ENCODE data around the gene FOXM1. TPM values are rescaled to one million over a fixed set of nuclear protein-coding genes. Genes with fewer than 3 reads are reported as not detected.

Gene FOXM1
- total and polyA plus RNA-seq, 7 experiments from 2014 or later, result 0.35 to 77.2 (median 0.82) TPM; not detected in 3

DNA sequence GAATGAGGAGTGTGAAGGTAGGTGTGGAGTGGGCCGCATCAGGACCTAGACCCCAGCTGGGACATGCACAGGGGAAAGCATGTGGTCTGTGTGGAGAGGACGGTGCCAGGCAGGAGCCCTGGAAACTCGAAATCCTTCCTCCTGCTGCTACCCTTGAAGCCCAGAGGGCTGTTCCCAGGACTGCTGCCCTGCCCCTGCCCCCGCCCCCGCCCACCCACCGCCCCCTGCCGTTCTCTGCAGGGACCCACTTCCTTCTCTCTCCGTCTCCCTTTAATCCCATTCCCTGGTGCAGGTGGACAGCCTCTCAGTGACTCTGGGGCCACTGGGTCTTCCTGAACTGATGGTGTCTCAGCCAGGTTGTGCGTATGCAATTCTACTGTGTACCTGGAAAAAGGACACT, 56.5 kb downstream of the FOXM1 start:
- no peak overlapping the region for H3K4me3 Mint-ChIP-seq
- intact Hi-C loops (cut with micrococcal nuclease), result no loop called here
- Histone ChIP-seq H3K4me3 (ENCODE audit: low read length) (no peak overlapping the region), H3K27me3 (ENCODE audit: control insufficient read depth in 2 of 2, insufficient read depth in 2 of 2, low read length in 2 of 2) (no peaks in the 10 kb centered on the region), H3K4me1 (ENCODE audit: control insufficient read depth in 2 of 2, insufficient read depth in 2 of 2, low read length in 2 of 2) (no peaks in the 10 kb centered on the region), H3K27ac (ENCODE audit: low read depth, low read length) (no peak overlapping the region), H3K9me3 (ENCODE audit: control insufficient read depth in 2 of 3, low read length in 3 of 3) (no peaks in the 10 kb centered on the region), H3K36me3 (ENCODE audit: control insufficient read depth in 2 of 3, insufficient read depth in 3 of 3, low read length in 3 of 3) (peaks cover 20 to 86% (median 61%) of the 10 kb centered on the region in 3 experiments)
- H3K9me3 Mint-ChIP-seq, result no peaks in the 10 kb centered on the region
- peaks cover 1 to 18% (median 11%) of the 10 kb centered on the region in 7 donors for H3K4me1 Mint-ChIP-seq
- H3K36me3 Mint-ChIP-seq, result peaks cover 10 to 71% (median 35%) of the 10 kb centered on the region in 5 donors
- H3K27me3 Mint-ChIP-seq, result no peaks in the 10 kb centered on the region
- no peak for DNase-seq
- ATAC-seq, result no peak
- POLR2A ChIA-PET, result interaction anchor here (0.6 kb wide), 1 partner anchor 60 kb away, joined by 4 read pairs; no protein-coding TSS in a partner anchor
- CTCF ChIA-PET, result interaction anchor here (0.6 kb wide), 1 partner anchor 108 kb away, joined by 5 read pairs; no protein-coding TSS in a partner anchor
- H3K27ac Mint-ChIP-seq, result no peak overlapping the region

DNA sequence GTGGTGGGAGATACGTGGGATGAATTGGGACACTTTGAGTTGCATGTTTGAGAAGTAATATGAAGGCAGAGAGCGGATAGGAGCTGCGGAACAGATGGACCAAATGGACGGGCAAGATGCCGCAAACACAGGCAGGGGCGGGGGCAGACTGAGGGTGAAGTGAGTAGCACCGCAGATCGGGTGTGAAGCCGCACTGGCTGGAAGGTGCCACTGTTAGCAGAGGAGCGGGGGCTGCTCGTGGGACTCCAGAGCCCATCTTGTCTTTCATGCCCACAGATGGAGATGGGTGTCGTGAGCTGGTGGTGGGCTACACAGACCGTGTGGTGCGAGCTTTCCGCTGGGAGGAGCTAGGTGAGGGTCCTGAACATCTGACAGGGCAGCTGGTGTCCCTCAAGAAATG, 57.2 kb downstream of the FOXM1 start:
- intact Hi-C loops (cut with micrococcal nuclease), result loop anchor here (10.0 kb wide), 3 partner anchors 815 to 1505 kb away; partner anchors contain the start of genes DCP1B (in 1 of the 2), FBXL14 (in 1 of the 2) and TIGAR (in 1 of the 2)
- Histone ChIP-seq H3K27me3 (ENCODE audit: control insufficient read depth in 2 of 2, insufficient read depth in 2 of 2, low read length in 2 of 2) (no peaks in the 10 kb centered on the region), H3K4me3 (ENCODE audit: low read length) (no peak overlapping the region), H3K4me1 (ENCODE audit: control insufficient read depth in 2 of 2, insufficient read depth in 2 of 2, low read length in 2 of 2) (no peaks in the 10 kb centered on the region), H3K27ac (ENCODE audit: low read depth, low read length) (no peak overlapping the region), H3K36me3 (ENCODE audit: control insufficient read depth in 2 of 3, insufficient read depth in 3 of 3, low read length in 3 of 3) (peaks cover 15 to 84% (median 54%) of the 10 kb centered on the region in 3 experiments), H3K9me3 (ENCODE audit: control insufficient read depth in 2 of 3, low read length in 3 of 3) (no peaks in the 10 kb centered on the region)
- Mint-ChIP-seq H3K27me3 (no peaks in the 10 kb centered on the region), H3K9me3 (no peaks in the 10 kb centered on the region), H3K27ac (peak overlapping the region in 2 of 9 donors; percentile 51 to 57), H3K4me1 (peaks cover 2 to 21% (median 17%) of the 10 kb centered on the region in 7 donors), H3K36me3 (peaks cover 10 to 66% (median 29%) of the 10 kb centered on the region in 5 donors), H3K4me3 (no peak overlapping the region)
- ChIA-PET POLR2A (interaction anchor here (0.6 to 0.7 kb wide), 3 partner anchors 9 to 60 kb away, joined by 3 to 4 read pairs (median 3); no protein-coding TSS in a partner anchor), CTCF (interaction anchor here (0.6 to 0.7 kb wide), 2 partner anchors 109 to 137 kb away, joined by 3 to 5 read pairs; no protein-coding TSS in a partner anchor)
- no peak for DNase-seq
- no peak for ATAC-seq

DNA sequence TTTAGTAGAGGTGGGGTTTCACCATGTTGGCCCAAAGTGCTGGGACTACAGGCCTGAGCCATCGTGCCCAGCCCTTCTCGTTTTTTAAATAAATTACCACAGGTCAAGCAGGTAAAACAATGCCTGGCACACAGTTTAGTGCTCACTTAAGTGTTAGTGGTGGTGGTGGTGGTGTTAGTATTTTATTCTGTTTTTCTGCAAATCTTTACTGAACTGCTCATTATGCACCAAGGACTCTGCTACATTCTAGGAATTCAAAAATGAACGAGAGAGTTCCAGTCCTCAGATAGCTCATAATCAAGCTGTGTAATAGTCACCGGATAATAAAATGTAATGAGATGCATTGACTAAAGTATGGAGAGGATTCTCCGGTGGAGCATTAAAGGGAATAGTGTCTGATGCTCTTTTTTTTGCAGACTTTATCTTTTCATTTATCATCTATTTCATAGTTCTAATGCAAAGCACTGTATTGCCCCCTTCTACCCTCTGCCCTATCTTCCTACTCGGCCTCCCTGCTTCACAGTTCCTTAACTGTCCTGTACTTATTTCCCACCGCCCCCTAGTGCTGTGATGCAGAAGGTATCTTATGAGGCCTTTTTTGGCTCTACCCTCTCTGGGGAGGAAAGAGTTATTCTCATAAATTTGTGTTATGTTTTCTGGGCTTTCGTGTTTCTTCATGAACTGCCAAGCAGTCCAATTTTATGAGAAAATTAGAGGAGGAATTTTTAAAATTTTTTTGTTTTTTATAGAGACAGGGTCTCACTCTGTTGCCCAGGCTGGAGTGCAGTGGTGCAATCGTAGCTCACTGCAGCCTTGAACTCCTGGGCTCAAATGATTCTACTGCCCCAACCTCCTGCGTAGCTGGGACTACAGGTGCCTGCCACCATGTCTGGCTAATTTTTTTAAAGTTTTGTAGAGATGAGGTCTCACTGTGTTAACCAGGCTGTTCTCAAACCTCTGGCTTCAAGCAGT, 63.5 kb downstream of the FOXM1 start:
- peaks cover 6 to 19% (median 8%) of the 10 kb centered on the region in 5 donors for H3K36me3 Mint-ChIP-seq
- Histone ChIP-seq H3K9me3 (ENCODE audit: control insufficient read depth in 2 of 3, low read length in 3 of 3) (no peaks in the 10 kb centered on the region), H3K27ac (ENCODE audit: low read depth, low read length) (peak overlapping the region; percentile 88), H3K27me3 (ENCODE audit: control insufficient read depth in 2 of 2, insufficient read depth in 2 of 2, low read length in 2 of 2) (no peaks in the 10 kb centered on the region), H3K36me3 (ENCODE audit: control insufficient read depth in 2 of 3, insufficient read depth in 3 of 3, low read length in 3 of 3) (peaks cover 0 to 24% (median 11%) of the 10 kb centered on the region in 3 experiments), H3K4me1 (ENCODE audit: control insufficient read depth in 2 of 2, insufficient read depth in 2 of 2, low read length in 2 of 2) (peaks cover 5 to 15% of the 10 kb centered on the region in 2 donors), H3K4me3 (ENCODE audit: low read length) (peak overlapping the region; percentile 97)
- peak in 8 of 9 donors; percentile 19 to 61 (median 41) for DNase-seq
- H3K27ac Mint-ChIP-seq, result peak overlapping the region; percentile 97 to 100 (median 100)
- no peaks in the 10 kb centered on the region for H3K27me3 Mint-ChIP-seq
- peak overlapping the region; percentile 81 to 100 (median 99) for H3K4me3 Mint-ChIP-seq
- peaks cover 0 to 4% (median 0%) of the 10 kb centered on the region in 11 donors for H3K9me3 Mint-ChIP-seq
- ATAC-seq, result no peak
- ChIA-PET POLR2A (interaction anchor here (0.7 to 6.8 kb wide), 10 partner anchors 9 to 810 kb away, joined by 3 to 65 read pairs (median 4); partner anchors contain the start of genes DCP1B, FKBP4, FOXM1 and RHNO1), CTCF (interaction anchor here (0.5 to 1.9 kb wide), 6 partner anchors 9 to 199 kb away, joined by 3 to 6 read pairs (median 4); no protein-coding TSS in a partner anchor)
- peaks cover 20 to 47% (median 41%) of the 10 kb centered on the region in 7 donors for H3K4me1 Mint-ChIP-seq
- intact Hi-C loops (cut with micrococcal nuclease), result loop anchor here (1.0 to 10.0 kb wide), 9 partner anchors 29 to 1511 kb away; partner anchors contain the start of genes DCP1B (in 1 of the 2), FBXL14 (in 1 of the 2), PARP11 (in 1 of the 2) and TIGAR (in 1 of the 2)

DNA sequence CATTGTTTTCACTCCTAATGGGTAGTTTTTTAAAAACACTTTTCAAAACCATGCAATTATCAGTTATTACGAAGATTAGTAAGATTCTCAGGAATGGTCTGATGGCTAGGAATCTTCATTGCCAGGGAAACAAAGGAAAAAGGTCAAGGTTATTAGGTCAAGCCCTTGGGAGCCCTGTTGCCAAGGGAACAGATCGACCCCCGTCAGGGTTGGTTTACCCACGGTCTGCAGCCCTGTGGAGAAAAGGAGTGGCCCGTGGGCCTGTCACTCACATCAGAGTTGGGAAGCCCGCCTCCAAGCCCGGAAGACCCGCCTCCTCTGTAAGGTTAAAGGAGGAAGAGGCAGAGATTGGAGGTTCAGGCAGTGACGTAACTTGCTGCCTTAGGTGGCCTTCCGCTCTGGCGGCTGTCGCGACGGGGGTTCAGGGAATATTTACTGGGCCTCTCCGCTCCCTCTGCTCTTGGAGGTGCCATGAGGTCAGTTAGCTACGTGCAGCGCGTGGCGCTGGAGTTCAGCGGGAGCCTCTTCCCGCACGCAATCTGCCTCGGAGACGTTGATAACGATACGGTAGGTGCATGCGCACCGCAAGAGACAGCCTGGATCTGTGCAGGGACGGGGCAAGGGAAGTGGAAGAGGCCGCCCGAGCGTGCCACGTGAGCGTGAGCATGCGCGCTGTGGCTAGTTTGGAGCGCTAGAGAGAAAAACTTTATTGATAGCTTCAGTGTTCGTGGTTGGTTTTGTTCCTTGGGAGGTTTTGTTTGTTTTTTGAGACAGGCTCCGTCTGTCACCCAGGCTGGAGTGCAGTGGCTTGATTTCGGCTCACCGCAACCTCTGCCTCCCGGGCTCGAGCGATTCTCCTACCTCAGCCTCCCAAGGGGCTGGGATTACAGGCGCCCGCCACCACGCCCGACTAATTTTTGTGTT, 64.4 kb downstream of the FOXM1 start, which contains the start of gene ITFG2:
TSS of gene ITFG2 (plus strand) at position 379 of the 924 bp plus-strand sequence. CDS start at position 472, 93 bp downstream.
- H3K36me3 Mint-ChIP-seq, result peaks cover 0 to 10% (median under 1%) of the 10 kb centered on the region in 5 donors
- Histone ChIP-seq H3K4me1 (ENCODE audit: control insufficient read depth in 2 of 2, insufficient read depth in 2 of 2, low read length in 2 of 2) (peaks cover 5 to 15% of the 10 kb centered on the region in 2 donors), H3K27me3 (ENCODE audit: control insufficient read depth in 2 of 2, insufficient read depth in 2 of 2, low read length in 2 of 2) (no peaks in the 10 kb centered on the region), H3K27ac (ENCODE audit: low read depth, low read length) (peak within 1 kb of the TSS; percentile 88), H3K36me3 (ENCODE audit: control insufficient read depth in 2 of 3, insufficient read depth in 3 of 3, low read length in 3 of 3) (peaks cover 0 to 15% (median 5%) of the 10 kb centered on the region in 3 experiments), H3K4me3 (ENCODE audit: low read length) (peak within 1 kb of the TSS; percentile 97), H3K9me3 (ENCODE audit: control insufficient read depth in 2 of 3, low read length in 3 of 3) (no peaks in the 10 kb centered on the region)
- ATAC-seq (peak; percentile 97), DNase-seq (peak; percentile 83 to 98 (median 98))
- peaks cover 20 to 41% (median 38%) of the 10 kb centered on the region in 7 donors for H3K4me1 Mint-ChIP-seq
- intact Hi-C loops (cut with micrococcal nuclease), result loop anchor here (1.0 to 10.0 kb wide), 17 partner anchors 18 to 1512 kb away; partner anchors contain the start of genes DCP1B (in 2 of the 2), FKBP4 (in 2 of the 2), FOXM1 (in 2 of the 2) and RHNO1 (in 2 of the 2)
- no peaks in the 10 kb centered on the region for H3K27me3 Mint-ChIP-seq
- H3K4me3 Mint-ChIP-seq, result peak within 1 kb of the TSS; percentile 81 to 100 (median 99)
- H3K9me3 Mint-ChIP-seq, result peaks cover 0 to 4% (median 0%) of the 10 kb centered on the region in 11 donors
- peak within 1 kb of the TSS; percentile 97 to 100 (median 100) for H3K27ac Mint-ChIP-seq
- CTCF ChIA-PET, result interaction anchor here (0.7 to 1.5 kb wide), 3 partner anchors 13 to 129 kb away, joined by 3 to 6 read pairs (median 4); no protein-coding TSS in a partner anchor
- POLR2A ChIA-PET, result interaction anchor here (0.7 to 6.8 kb wide), 8 partner anchors 8 to 809 kb away, joined by 3 to 65 read pairs (median 4); partner anchors contain the start of genes DCP1B, FKBP4, FOXM1 and RHNO1

DNA sequence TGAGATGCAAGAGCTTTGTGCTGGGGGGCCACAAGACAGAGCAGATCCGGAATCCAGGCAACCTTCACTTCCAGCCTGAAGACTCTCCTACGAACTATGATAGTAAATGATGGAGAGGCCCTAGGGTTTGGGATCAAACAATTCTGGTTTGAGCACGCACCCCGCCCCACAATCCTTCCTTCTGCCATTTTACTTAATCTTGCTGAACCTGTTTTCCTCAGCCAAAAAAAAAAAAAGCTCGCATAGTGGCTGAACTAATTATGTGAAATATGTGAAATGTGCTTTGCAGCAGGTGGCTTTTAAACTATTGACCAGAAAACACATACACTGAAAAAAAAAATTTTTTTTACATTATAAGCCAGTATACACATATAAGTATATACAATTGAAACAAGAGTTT, 65.2 kb downstream of the FOXM1 start:
- H3K36me3 ChIP-seq (ENCODE audit: control insufficient read depth in 2 of 3, insufficient read depth in 3 of 3, low read length in 3 of 3), result peaks cover 0 to 8% (median 0%) of the 10 kb centered on the region in 3 experiments
- DNase-seq, result no peak
- H3K27ac Mint-ChIP-seq, result peak overlapping the region in 5 of 9 donors; percentile 38 to 99 (median 98)
- peaks cover 20 to 41% (median 34%) of the 10 kb centered on the region in 7 donors for H3K4me1 Mint-ChIP-seq
- H3K9me3 ChIP-seq (ENCODE audit: control insufficient read depth in 2 of 3, low read length in 3 of 3), result no peaks in the 10 kb centered on the region
- ATAC-seq, result no peak
- peaks cover 5 to 15% of the 10 kb centered on the region in 2 donors for H3K4me1 ChIP-seq (ENCODE audit: control insufficient read depth in 2 of 2, insufficient read depth in 2 of 2, low read length in 2 of 2)
- ChIA-PET POLR2A (interaction anchor here (2.9 to 6.8 kb wide), 2 partner anchors 16 to 121 kb away, joined by 17 to 65 read pairs; partner anchors contain the start of gene FKBP4), CTCF (no interaction called here)
- H3K9me3 Mint-ChIP-seq, result peaks cover 0 to 4% (median 0%) of the 10 kb centered on the region in 11 donors
- intact Hi-C loops (cut with micrococcal nuclease), result loop anchor here (1.0 to 10.0 kb wide), 14 partner anchors 18 to 1513 kb away; partner anchors contain the start of genes DCP1B (in 2 of the 2), FKBP4 (in 2 of the 2), FOXM1 (in 2 of the 2) and RHNO1 (in 2 of the 2)
- peak overlapping the region; percentile 62 to 100 (median 98) for H3K4me3 Mint-ChIP-seq
- H3K27me3 Mint-ChIP-seq, result no peaks in the 10 kb centered on the region
- peak overlapping the region; percentile 88 for H3K27ac ChIP-seq (ENCODE audit: low read depth, low read length)
- H3K4me3 ChIP-seq (ENCODE audit: low read length), result peak overlapping the region; percentile 97
- H3K27me3 ChIP-seq (ENCODE audit: control insufficient read depth in 2 of 2, insufficient read depth in 2 of 2, low read length in 2 of 2), result no peaks in the 10 kb centered on the region
- H3K36me3 Mint-ChIP-seq, result peaks cover 0 to 11% (median 0%) of the 10 kb centered on the region in 5 donors
